NB4 (cell line): ENCODE results near the gene MRPL18.
"Not testable (repeated sequence)": the region's sequence is repeated elsewhere in the genome, so short reads cannot be mapped to it uniquely, and the experiment has no call there.

ENCODE experiments used
- DNase-seq: peaks from one replicate; pipeline ENCODE4 v3.0.0; 2010; ENCODE audit warnings: low read depth
- H3K4me3 ChIP-seq: one replicate; pipeline ENCODE4 v1.5.1; 2011; ENCODE audit warnings: mild to moderate bottlenecking, low read depth, low read length, moderate library complexity
- CTCF ChIP-seq: IDR thresholded peaks from one replicate; pipeline ENCODE4 v1.5.1; 2012; ENCODE audit warnings: low read depth, low read length
- MAX ChIP-seq: IDR thresholded peaks from 2 replicates; pipeline ENCODE4 v1.6.1; 2011; ENCODE audit warnings: low read depth, low read length
- MYC ChIP-seq: IDR thresholded peaks from 2 replicates; pipeline ENCODE4 v1.6.1; 2011; ENCODE audit warnings: low read depth, low read length
- POLR2A ChIP-seq: IDR thresholded peaks from 2 replicates; pipeline ENCODE4 v1.6.1; 2011; ENCODE audit warnings: mild to moderate bottlenecking; ENCODE audit not compliant: insufficient read length; ENCODE audit errors: extremely low read depth

The MRPL18 gene

DNA sequence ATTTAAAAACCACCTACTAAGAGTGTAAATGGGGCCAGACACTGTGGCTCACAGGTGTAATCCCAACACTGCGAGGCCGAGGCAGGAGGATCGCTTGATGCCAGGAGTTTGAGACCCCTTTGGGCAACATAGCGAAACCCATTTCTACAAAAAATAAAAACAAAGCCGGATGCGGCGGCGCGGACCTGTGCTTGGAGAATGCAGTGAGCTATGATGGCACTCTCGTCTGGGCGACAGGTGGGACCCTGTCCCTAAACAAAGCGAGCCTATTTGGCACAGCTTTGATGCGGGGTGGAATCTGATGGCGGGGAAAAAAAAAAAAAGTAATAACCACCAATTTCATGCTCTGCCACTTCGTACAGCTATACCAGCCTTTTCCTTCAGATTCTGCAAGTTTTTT lies 2.0 kb upstream of the MRPL18 start:
- no peak for TF ChIP-seq CTCF
- DNase-seq, result no peak
- H3K4me3 ChIP-seq, result peak overlapping the region; percentile 96

- TF ChIP-seq MYC, result peak; percentile 68; the same call in 1 of the 2 replicates
- TF ChIP-seq CTCF, result no peak
- TF ChIP-seq MAX, result peak; percentile 45; the same call in 1 of the 2 replicates
- no peak for TF ChIP-seq POLR2A
- H3K4me3 ChIP-seq, result peak overlapping the region; percentile 96
- DNase-seq, result peak; percentile 72
These were observed 1.4 kb upstream of the MRPL18 start for GRCh38 chr6:159788753-159789376.

GRCh38 chr6:159789377-159790148 lies 704 bp upstream of the MRPL18 start, which contains the start of gene TCP1:
TCP1 (minus strand) TSS chr6:159789602; CDS start chr6:159789468, 134 bp downstream.
- peak; percentile 100 for DNase-seq
- TF ChIP-seq MAX (no peak), POLR2A (peak; percentile 94)
- peak within 1 kb of the TSS; percentile 96 for H3K4me3 ChIP-seq

DNA sequence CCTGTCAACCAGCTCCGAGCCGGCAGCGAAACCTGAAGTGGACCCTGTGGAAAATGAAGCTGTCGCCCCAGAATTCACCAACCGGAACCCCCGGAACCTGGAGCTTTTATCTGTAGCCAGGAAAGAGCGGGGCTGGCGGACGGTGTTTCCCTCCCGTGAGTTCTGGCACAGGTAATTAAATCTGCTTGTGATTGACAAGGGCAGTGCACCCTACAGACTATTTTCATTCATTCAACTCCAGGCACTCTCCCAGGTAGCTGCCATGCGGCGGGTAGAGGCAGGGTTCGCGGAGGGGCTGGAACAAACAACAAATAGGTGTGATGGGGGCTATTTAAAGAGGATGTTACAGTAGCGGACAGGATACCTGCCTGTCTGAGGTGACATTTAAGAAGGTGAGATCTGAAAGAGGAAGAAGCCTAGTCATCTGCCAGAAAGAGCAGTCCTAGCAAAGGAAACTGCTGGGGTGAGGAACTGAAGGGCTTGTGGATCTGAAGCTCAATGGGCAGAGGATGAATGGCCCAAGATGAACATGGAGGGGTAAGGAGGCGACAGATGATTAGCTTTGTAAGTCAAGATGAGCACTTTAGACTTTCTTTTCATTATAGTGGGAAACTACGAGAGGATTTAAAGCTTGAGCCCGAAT lies 810 bp downstream of the MRPL18 start:
- peak; percentile 57 for DNase-seq
- H3K4me3 ChIP-seq, result peak overlapping the region; percentile 96
- no peak for TF ChIP-seq MYC
- TF ChIP-seq POLR2A, result no peak

GRCh38 chr6:159794976-159795375 lies 4.7 kb downstream of the MRPL18 start:
- H3K4me3 ChIP-seq, DNase-seq: not testable (repeated sequence)

DNA sequence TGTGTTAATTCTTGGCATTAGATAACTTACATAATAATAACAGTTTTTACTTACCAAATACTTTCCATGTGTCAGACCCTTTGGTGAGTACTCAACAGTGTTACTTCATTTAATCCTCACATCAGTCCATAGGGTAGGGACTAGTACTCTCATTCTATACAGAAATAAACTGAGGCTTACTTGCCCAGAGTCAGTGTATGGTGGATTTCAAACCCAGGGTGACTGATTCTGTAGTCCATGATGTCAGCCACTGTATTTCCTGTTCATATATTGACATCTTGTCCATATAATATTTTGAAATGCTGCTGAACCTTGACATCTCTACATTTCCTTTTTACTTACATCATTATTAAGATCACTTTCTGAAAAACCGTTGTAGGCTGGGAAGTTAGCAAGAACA lies 7.3 kb downstream of the MRPL18 start:
- DNase-seq, result no peak
- H3K4me3 ChIP-seq, result no peak overlapping the region
- TF ChIP-seq MYC, result no peak

- DNase-seq, result no peak
- H3K4me3 ChIP-seq, result no peak within 1 kb of the TSS
- no peak for TF ChIP-seq CTCF
These were observed 10.0 kb downstream of the MRPL18 start, which contains the start of gene PNLDC1 for GRCh38 chr6:159800141-159800865. PNLDC1 (plus strand) TSS chr6:159800276; CDS start chr6:159800308, 32 bp downstream.

- H3K4me3 ChIP-seq, result no peak overlapping the region
- TF ChIP-seq MAX, result no peak
- no peak for TF ChIP-seq MYC
- no peak for TF ChIP-seq CTCF
- TF ChIP-seq POLR2A, result no peak
- peak; percentile 81 for DNase-seq
These were observed 11.7 kb downstream of the MRPL18 start for GRCh38 chr6:159801935-159802334.
